Choroid plexus epithelial cell (primary cell): ENCODE results near the gene RBMS1.
A peak's percentile ranks its signal among the peaks of the same experiment; 100 is the strongest.

Experiments
- DNase-seq: peaks from one replicate; pipeline ENCODE4 v3.0.0-alpha.2; 2010; ENCODE audit warnings: low read depth
- H3K4me3 ChIP-seq: 2 replicates; pipeline ENCODE4 v1.5.1; 2011; ENCODE audit warnings: low read depth, mild to moderate bottlenecking, control low read depth, low read length, moderate library complexity
- CTCF ChIP-seq: conservative IDR thresholded peaks from 2 replicates; pipeline ENCODE4 v1.5.1; 2011; ENCODE audit warnings: low read depth, mild to moderate bottlenecking, control low read depth, inconsistent platforms, low read length, moderate library complexity

The RBMS1 gene

GRCh38 chr2:160375802-160376469, 117.7 kb downstream of the RBMS1 start:
- no peak overlapping the region for H3K4me3 ChIP-seq
- peak; percentile 81 for DNase-seq
- no peak for TF ChIP-seq CTCF

- no peak for TF ChIP-seq CTCF
- peak; percentile 90 for DNase-seq
- H3K4me3 ChIP-seq: no peak overlapping the region
Measured at GRCh38 chr2:160375037-160375436, 118.6 kb downstream of the RBMS1 start.

DNA sequence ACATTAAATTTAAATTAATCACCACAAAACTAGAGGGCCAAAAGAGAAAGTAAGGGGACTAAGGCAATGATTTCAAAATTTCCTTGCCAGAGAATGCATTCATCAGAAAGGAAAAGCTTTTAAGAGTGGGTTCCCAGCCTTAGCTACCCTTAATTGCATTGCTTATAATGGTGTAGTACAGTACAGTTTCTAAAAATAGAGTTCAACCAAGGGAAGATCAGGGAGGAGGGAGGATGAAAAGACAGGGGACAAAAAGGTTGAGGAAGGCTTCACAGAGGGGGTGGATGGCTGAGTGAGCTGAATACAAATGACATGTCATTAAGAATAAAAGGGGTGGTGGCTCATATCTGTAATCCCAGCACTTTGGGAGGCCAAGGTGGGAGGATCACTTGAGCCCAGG, 119.9 kb downstream of the RBMS1 start:
- no peak for DNase-seq
- TF ChIP-seq CTCF: no peak
- H3K4me3 ChIP-seq: no peak overlapping the region

GRCh38 chr2:160373263-160373662, 120.3 kb downstream of the RBMS1 start:
- no peak for DNase-seq
- TF ChIP-seq CTCF: no peak
- H3K4me3 ChIP-seq: no peak overlapping the region

- peak; percentile 63 for DNase-seq
- H3K4me3 ChIP-seq: no peak overlapping the region
Measured at GRCh38 chr2:160372585-160372984, 121.0 kb downstream of the RBMS1 start.

DNA sequence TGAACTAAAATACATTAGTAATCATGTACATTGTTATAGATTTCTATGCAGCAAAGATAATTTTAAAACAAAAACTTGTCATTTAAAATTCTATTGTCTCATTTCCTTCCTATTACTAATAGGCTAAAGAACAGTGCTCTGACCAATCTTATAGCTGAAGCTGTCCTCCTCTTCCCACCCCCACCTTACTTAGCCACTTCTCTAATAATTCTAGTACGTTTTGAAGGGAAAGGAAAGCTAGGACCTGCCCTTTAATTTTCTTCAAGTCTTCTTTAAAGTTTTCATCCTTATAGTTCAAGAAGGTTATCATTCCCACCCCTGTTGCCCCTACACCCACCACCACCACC, 121.6 kb downstream of the RBMS1 start:
- TF ChIP-seq CTCF: no peak
- no peak for DNase-seq
- no peak overlapping the region for H3K4me3 ChIP-seq

More at GRCh38 chr2:160372585-160372984, 121.0 kb downstream of the RBMS1 start:
- no peak for TF ChIP-seq CTCF

- H3K4me3 ChIP-seq: no peak overlapping the region
- no peak for TF ChIP-seq CTCF
- DNase-seq: peak; percentile 59
Measured at GRCh38 chr2:160371251-160372009, 122.2 kb downstream of the RBMS1 start.
